Measurements from ENCODE around the gene ADAMTS12. TPM values are rescaled to one million over a fixed set of nuclear protein-coding genes. Genes with fewer than 3 reads are reported as not detected.

The ADAMTS12 gene
- total RNA-seq, 3 donors from 2014 or later = 0.69 to 2.9 (median 0.72) TPM

- Histone ChIP-seq H3K4me3 (no peak overlapping the region), H3K4me1 (ENCODE audit: low read depth) (no peaks in the 10 kb centered on the region), H3K9me3 (no peaks in the 10 kb centered on the region), H3K36me3 (ENCODE audit: low read depth) (no peaks in the 10 kb centered on the region)
- DNase-seq = no peak
- TF ChIP-seq CTCF (IDR thresholded peaks at IDR 0.05) = no peak
- intact Hi-C loops (cut with DNase I, micrococcal nuclease) = no loop called here
- ATAC-seq = no peak
Measured at GRCh38 chr5:33612386-33612785, 279.4 kb downstream of the ADAMTS12 start.

- Histone ChIP-seq H3K36me3 (ENCODE audit: low read depth) (no peaks in the 10 kb centered on the region), H3K9me3 (no peaks in the 10 kb centered on the region), H3K4me3 (no peak overlapping the region), H3K4me1 (ENCODE audit: low read depth) (no peaks in the 10 kb centered on the region)
- ATAC-seq = no peak
- DNase-seq = no peak
- intact Hi-C loops (cut with DNase I, micrococcal nuclease) = no loop called here
- TF ChIP-seq CTCF (IDR thresholded peaks at IDR 0.05) = no peak
Measured at GRCh38 chr5:33611877-33612276, 279.9 kb downstream of the ADAMTS12 start.

- intact Hi-C loops (cut with DNase I, micrococcal nuclease) = no loop called here
- DNase-seq = no peak
- H3K4me1 ChIP-seq (ENCODE audit: low read depth) = no peaks in the 10 kb centered on the region
- no peaks in the 10 kb centered on the region for H3K36me3 ChIP-seq (ENCODE audit: low read depth)
- TF ChIP-seq CTCF (IDR thresholded peaks at IDR 0.05) = no peak
- no peak for ATAC-seq
- no peak overlapping the region for H3K4me3 ChIP-seq
- no peaks in the 10 kb centered on the region for H3K9me3 ChIP-seq
Measured at GRCh38 chr5:33608344-33609041, 283.3 kb downstream of the ADAMTS12 start.

GRCh38 chr5:33604503-33604902 lies 287.3 kb downstream of the ADAMTS12 start:
- Histone ChIP-seq H3K36me3 (ENCODE audit: low read depth) (no peaks in the 10 kb centered on the region), H3K4me3 (no peak overlapping the region), H3K9me3 (no peaks in the 10 kb centered on the region), H3K4me1 (ENCODE audit: low read depth) (no peaks in the 10 kb centered on the region)
- ATAC-seq (no peak), DNase-seq (no peak)
- intact Hi-C loops (cut with DNase I, micrococcal nuclease) = no loop called here
- no peak for TF ChIP-seq CTCF (IDR thresholded peaks at IDR 0.05)

- Histone ChIP-seq H3K9me3 (no peaks in the 10 kb centered on the region), H3K36me3 (ENCODE audit: low read depth) (no peaks in the 10 kb centered on the region), H3K4me1 (ENCODE audit: low read depth) (no peaks in the 10 kb centered on the region), H3K4me3 (no peak overlapping the region)
- no peak for TF ChIP-seq CTCF (IDR thresholded peaks at IDR 0.05)
- intact Hi-C loops (cut with DNase I, micrococcal nuclease) = no loop called here
- no peak for DNase-seq
- ATAC-seq = no peak
Measured at GRCh38 chr5:33601881-33602280, 289.9 kb downstream of the ADAMTS12 start.

GRCh38 chr5:33595303-33595702 lies 296.5 kb downstream of the ADAMTS12 start:
- no peak for TF ChIP-seq CTCF (IDR thresholded peaks at IDR 0.05)
- H3K9me3 ChIP-seq = no peaks in the 10 kb centered on the region
- no peak overlapping the region for H3K4me3 ChIP-seq
- DNase-seq (no peak), ATAC-seq (no peak)
- H3K4me1 ChIP-seq (ENCODE audit: low read depth) = no peaks in the 10 kb centered on the region
- intact Hi-C loops (cut with DNase I, micrococcal nuclease) = no loop called here
- no peaks in the 10 kb centered on the region for H3K36me3 ChIP-seq (ENCODE audit: low read depth)
